ENCODE results near the gene ZSCAN9.

Gene ZSCAN9

GRCh38 chr6:28224131-28225055, 682 bp upstream of the ZSCAN9 start:
- DNase-seq: no peak

DNA sequence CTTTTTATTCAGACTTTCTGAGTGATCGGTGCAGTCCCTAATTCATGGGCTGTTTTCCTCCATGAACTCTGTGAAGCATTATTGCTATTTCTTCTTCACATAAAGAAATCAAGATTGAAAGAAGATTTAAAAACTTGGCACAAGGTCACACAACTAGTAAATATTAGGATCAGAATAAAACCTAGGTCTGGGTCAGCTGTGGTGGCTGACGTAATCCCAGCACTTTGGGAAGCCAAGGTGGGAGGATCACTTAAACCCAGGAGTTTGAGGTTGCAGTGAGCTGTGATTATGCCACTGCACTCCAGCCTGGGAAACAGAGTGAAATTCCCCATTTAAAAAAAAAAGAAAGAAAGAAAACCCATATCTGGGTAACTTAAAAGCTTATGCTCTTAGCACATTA, 1.4 kb downstream of the ZSCAN9 start:
- DNase-seq: no peak

GRCh38 chr6:28232785-28233184, 7.7 kb downstream of the ZSCAN9 start:
- no peak for DNase-seq

GRCh38 chr6:28235912-28236452, 10.9 kb downstream of the ZSCAN9 start:
- DNase-seq: no peak

DNA sequence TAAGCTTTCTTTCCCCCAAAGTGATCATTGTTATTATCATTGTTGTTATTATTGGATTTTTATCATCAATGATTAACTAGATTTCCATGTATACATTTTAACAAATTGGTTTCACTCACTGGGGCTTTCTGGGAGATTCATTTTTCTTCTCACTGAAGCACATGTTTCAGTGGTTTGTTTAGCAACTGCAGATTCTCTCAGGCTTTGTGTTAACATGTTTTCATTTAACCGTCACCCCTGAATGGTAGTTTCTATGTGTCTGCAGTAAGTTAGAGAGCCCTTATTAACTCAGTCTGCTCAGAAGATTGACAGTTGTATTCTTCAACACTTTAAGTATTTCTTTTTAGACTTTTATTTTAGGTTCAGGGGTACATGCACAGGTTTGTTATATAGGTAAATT, 14.6 kb downstream of the ZSCAN9 start:
- DNase-seq: no peak

DNA sequence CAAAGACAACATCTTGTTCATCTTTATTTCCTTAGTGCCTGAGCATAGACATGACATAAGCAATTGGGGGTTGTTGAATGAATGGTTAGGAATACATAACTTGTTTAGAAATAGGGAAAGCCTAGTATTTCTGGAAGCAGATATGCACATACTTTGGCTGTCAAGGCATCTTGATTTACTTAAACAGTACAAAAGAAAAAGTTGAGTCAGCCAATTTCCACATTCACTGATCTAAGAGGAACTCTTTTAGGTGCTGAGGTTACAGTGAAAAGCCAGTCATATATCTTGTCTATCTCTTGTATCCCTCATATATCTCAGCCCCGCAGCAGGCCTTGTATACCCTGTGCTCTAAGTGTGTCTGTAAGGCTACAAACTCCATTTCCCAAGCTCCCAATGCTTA, 15.4 kb downstream of the ZSCAN9 start:
- DNase-seq: no peak

DNA sequence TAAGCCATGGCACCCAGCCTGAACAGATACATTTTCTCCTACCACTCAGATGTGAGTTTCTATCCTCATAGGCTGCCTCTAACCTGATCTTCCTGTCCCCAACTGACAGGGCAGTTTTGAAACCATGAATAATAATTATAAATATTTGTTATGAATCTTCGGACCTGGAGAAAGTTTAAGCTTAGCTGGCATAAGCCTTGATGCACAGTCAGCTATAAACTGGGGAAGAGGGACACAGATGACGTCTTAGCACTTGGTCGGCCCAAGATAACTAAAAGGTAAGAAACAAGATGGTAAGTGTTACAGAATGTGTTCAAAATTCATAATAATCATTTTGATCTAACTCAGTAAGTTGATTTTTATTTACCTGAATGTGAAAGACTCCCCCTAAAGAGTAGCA, 18.9 kb downstream of the ZSCAN9 start:
- DNase-seq: no peak

- no peak for DNase-seq
Observed at GRCh38 chr6:28245206-28245941, 20.3 kb downstream of the ZSCAN9 start.

- DNase-seq: no peak
Observed at GRCh38 chr6:28248916-28249315, 23.8 kb downstream of the ZSCAN9 start.

DNA sequence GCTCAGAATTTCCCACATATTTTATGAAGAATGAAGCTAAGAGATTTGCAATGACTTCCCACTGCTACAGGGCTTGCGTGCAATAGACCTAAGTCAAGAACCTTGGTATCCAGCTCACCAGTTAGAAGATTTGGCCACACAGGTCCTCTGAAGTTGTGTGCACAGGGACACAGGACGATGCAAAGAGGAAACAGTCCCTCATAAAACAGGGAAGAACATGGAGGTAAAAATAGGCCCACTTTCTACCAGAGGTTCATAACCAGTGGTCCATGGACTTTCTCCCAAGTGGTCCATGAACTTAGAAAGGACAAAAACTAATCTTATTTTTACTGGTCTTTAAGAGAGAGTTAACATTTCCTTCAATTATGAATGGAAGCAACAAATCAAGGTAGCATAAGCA, 25.7 kb downstream of the ZSCAN9 start:
- DNase-seq: no peak

DNA sequence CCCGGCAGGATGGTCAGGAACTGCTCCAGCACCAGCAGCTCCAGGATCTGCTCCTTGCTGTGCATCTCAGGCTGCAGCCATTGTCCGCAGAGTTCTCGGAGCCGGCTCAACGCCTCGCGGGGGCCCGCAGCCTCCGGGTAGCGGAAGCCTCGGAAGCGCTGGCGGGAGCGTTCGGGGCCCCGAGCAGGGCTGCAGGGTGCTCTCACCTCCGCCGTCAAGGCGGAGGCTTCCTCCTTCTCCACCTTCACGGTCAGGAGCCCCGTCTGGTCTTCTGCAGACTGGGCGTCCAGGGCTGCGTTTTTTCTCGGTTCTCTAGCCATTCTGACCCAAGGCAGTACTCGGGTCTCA, 26.6 kb downstream of the ZSCAN9 start:
- DNase-seq: no peak

- peak; percentile 24 for DNase-seq
Observed at GRCh38 chr6:28252009-28252975, 27.2 kb downstream of the ZSCAN9 start, which contains the start of gene ZKSCAN4. Gene ZKSCAN4, minus strand, starts transcription at chr6:28252269. Its CDS starts 289 bp downstream, at chr6:28251980.

- DNase-seq: no peak
Observed at GRCh38 chr6:28254121-28254519, 29.0 kb downstream of the ZSCAN9 start.

DNA sequence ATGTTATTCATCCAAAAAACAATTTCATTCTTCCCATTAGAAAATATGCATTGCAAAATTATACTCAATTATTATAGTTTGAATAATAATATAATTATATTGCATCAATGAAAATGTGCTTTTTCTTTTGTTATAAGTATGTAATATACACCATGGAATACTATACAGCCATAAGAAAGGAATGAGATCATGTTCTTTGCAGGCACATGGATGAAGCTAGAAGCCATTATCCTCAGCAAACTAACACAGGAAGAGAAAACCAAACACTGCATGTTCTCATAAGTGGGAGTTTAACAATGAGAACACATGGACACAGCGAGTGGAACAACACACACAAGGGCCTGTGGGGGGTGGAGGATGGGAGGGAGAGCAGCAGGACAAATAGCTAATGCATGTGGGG, 32.0 kb downstream of the ZSCAN9 start:
- DNase-seq: no peak

GRCh38 chr6:28258877-28259777, 34.1 kb downstream of the ZSCAN9 start, which contains the start of gene NKAPL:
Gene NKAPL, plus strand, starts transcription at chr6:28259297. Its CDS starts 75 bp downstream, at chr6:28259372.
- DNase-seq: no peak

DNA sequence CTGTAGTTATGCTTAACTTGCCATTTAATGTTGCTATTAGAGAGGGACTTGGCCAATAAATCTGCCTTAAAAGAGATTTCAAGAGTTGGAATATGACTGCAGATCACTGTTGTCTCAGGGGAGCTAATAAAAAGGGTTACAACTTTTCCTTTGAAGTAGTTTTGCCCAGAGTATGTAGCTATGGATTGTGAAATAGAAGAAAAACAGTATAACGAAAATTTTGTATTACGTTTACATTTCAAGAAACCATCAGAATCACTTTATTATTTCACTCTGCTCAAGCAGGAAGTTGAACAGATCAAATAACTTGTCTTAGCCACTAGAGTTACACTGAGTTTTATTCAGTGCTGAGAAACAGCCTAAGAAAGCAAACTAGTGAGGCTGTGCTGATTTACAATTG, 38.8 kb downstream of the ZSCAN9 start:
- no peak for DNase-seq

- no peak for DNase-seq
Observed at GRCh38 chr6:28264834-28265401, 39.8 kb downstream of the ZSCAN9 start.

DNA sequence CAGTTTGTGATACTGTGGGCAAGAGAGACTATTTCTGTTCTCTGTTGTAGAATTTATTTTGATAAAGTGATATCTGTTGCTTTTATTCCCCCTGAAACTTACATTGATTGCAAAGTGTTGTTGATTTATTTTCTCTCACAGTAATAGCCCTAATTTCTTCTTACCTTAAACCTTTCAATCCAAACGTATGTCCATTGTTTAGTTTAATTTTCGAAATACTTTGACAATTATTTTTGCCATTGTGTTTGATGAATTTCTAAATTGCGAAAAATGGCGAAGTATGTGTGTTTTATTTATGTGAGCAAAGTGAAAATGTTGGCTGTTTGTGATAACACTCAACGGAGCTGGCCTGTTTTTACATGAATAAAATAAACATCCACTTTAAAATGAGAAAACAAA, 41.5 kb downstream of the ZSCAN9 start:
- DNase-seq: no peak

DNA sequence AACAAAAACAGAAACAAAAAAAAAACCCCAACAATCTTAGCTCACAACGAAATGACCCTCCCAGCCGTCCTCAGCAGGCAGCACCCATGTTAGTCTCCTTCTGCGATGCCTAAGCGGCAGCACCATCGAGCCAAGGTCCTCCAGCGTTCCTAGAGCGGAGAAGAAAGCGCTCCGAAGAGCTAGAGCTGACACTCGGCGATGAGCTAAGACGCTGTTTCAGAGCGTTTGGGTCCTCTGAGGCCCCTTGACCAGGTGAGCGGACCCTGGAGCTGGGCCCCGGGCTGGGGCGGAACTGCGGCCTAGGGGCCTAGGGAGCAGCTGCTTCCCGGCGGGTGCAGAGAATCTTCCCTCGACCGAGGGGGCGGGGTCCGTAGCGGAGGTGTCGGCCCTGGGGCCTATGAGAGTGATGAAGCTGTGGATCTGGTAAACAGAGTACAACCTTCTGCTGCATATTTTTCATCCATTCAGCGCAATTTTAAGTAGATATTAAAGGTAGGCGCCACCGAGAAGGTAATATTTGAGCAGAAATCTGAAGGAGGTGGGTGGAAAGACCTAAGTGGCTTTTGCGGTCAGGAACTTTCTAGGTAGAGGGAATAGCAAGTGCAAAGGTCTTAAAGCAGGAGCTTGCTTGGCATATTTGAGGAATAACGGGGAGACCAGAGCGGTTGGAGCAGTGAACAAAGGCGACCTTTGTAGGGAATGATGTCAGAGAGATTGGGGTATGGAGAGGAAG, 42.1 kb downstream of the ZSCAN9 start, which contains the start of gene ZSCAN26:
Gene ZSCAN26, plus strand, starts transcription at position 182 of the 733 bp plus-strand sequence. CDS start 4,777 bp downstream, outside the sequence.
- peak; percentile 27 for DNase-seq

DNA sequence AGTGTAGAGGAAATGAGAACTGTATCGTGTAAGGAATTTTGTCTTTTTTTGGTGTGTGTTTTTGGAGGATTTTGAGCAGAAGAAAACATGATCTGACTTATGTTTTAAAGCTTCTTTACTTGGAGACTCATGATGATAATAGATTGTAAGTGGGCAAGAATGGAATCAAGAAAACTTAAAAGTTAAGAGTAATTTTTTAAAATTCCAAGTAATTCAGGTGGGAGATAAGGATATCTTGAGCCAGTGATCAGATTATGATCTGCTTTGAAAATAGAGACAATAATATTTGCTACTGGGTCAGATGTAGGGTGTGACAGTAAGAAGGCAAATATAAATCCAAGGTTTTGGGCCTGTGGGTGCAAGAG, 42.6 kb downstream of the ZSCAN9 start:
- no peak for DNase-seq
